ENCODE results near the gene NTN4.

DNA sequence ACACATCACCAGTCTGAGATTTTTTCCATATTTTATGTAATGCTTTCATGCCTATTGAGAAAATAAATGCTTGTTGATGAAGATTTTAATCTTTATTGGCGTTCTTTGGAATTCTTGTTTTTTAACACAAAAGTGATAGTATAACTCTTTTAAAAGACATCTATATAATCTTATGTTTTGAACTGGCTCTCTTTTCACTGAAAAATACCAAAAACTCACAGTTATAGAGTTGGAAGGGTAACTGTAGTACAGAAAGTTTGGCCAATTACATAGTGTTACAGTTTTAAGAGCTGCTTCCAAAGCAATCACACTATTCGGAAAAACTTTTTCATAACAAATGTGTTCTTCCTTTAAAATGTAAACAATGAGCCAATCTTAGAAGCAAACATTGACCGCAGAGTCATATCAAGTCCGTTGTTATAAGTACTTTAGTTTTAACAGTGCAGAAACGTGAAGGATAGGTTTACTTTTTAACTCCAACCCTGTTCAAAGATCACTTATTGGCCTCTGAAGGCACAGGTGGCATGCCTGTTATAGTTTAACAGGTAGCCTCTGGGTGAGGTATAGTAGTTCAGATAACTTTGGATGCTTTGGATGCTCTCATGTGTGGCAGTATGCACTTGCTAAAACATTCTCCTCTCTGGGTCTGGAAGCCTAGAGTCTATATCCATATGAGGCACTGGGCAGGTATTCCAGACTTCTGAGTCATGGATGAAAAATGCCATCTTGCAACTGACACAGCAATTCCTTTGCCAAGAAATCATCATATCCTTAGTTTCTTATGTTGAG, 12.1 kb upstream of the NTN4 start:
- TF ChIP-seq, protein P1, sequence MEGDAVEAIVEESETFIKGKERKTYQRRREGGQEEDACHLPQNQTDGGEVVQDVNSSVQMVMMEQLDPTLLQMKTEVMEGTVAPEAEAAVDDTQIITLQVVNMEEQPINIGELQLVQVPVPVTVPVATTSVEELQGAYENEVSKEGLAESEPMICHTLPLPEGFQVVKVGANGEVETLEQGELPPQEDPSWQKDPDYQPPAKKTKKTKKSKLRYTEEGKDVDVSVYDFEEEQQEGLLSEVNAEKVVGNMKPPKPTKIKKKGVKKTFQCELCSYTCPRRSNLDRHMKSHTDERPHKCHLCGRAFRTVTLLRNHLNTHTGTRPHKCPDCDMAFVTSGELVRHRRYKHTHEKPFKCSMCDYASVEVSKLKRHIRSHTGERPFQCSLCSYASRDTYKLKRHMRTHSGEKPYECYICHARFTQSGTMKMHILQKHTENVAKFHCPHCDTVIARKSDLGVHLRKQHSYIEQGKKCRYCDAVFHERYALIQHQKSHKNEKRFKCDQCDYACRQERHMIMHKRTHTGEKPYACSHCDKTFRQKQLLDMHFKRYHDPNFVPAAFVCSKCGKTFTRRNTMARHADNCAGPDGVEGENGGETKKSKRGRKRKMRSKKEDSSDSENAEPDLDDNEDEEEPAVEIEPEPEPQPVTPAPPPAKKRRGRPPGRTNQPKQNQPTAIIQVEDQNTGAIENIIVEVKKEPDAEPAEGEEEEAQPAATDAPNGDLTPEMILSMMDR (IDR thresholded peaks at IDR 0.05), result no peak
- peak; percentile 51 for TF ChIP-seq TCF12 (IDR thresholded peaks at IDR 0.05)
- no peak for TF ChIP-seq SMC3 (IDR thresholded peaks at IDR 0.05; ENCODE audit: low read depth, low read length)
- peak in 1 of 2 experiments; percentile 33; a peak in 1 of 4 replicates for TF ChIP-seq EP300 (IDR thresholded peaks at IDR 0.05; ENCODE audit: borderline replicate concordance in 1 of 2, low read depth in 1 of 2, low read length in 1 of 2)
- no peak for TF ChIP-seq GABPA (IDR thresholded peaks at IDR 0.05; ENCODE audit: low read depth)
- no peak for TF ChIP-seq EZH2phosphoT487 (IDR thresholded peaks at IDR 0.05; ENCODE audit: borderline replicate concordance, low read depth)
- TF ChIP-seq REST (IDR thresholded peaks at IDR 0.05; ENCODE audit: low read depth, low read length), result no peak
- no peak for TF ChIP-seq RXRA (IDR thresholded peaks at IDR 0.05; ENCODE audit: borderline replicate concordance, low read depth)
- peak; percentile 73 for TF ChIP-seq JUND (IDR thresholded peaks at IDR 0.05)
- TF ChIP-seq, protein P2, sequence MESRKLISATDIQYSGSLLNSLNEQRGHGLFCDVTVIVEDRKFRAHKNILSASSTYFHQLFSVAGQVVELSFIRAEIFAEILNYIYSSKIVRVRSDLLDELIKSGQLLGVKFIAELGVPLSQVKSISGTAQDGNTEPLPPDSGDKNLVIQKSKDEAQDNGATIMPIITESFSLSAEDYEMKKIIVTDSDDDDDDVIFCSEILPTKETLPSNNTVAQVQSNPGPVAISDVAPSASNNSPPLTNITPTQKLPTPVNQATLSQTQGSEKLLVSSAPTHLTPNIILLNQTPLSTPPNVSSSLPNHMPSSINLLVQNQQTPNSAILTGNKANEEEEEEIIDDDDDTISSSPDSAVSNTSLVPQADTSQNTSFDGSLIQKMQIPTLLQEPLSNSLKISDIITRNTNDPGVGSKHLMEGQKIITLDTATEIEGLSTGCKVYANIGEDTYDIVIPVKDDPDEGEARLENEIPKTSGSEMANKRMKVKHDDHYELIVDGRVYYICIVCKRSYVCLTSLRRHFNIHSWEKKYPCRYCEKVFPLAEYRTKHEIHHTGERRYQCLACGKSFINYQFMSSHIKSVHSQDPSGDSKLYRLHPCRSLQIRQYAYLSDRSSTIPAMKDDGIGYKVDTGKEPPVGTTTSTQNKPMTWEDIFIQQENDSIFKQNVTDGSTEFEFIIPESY (IDR thresholded peaks at IDR 0.05; ENCODE audit: borderline replicate concordance, low read depth), result no peak
- no peak for TF ChIP-seq RFX5 (IDR thresholded peaks at IDR 0.05; ENCODE audit: low read length)
- no peak for TF ChIP-seq SIN3A (IDR thresholded peaks at IDR 0.05; ENCODE audit: borderline replicate concordance, low read depth, low read length)
- TF ChIP-seq ELF1 (IDR thresholded peaks at IDR 0.05), result no peak
- TF ChIP-seq FOXM1 (IDR thresholded peaks at IDR 0.05; ENCODE audit: low read depth), result no peak
